ENCODE data around the gene CAMK1D.

GRCh38 chr10:12348870-12349628 is at the start of gene CAMK1D:
- TF ChIP-seq, protein P1, sequence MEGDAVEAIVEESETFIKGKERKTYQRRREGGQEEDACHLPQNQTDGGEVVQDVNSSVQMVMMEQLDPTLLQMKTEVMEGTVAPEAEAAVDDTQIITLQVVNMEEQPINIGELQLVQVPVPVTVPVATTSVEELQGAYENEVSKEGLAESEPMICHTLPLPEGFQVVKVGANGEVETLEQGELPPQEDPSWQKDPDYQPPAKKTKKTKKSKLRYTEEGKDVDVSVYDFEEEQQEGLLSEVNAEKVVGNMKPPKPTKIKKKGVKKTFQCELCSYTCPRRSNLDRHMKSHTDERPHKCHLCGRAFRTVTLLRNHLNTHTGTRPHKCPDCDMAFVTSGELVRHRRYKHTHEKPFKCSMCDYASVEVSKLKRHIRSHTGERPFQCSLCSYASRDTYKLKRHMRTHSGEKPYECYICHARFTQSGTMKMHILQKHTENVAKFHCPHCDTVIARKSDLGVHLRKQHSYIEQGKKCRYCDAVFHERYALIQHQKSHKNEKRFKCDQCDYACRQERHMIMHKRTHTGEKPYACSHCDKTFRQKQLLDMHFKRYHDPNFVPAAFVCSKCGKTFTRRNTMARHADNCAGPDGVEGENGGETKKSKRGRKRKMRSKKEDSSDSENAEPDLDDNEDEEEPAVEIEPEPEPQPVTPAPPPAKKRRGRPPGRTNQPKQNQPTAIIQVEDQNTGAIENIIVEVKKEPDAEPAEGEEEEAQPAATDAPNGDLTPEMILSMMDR (IDR thresholded peaks at IDR 0.05; ENCODE audit: low read length) = peak; percentile 30
- TF ChIP-seq EZH2 (IDR thresholded peaks at IDR 0.05; ENCODE audit: borderline replicate concordance, low read length) = no peak
